Measurements from ENCODE around the gene ANKRD52. TPM values are rescaled to one million over a fixed set of nuclear protein-coding genes. Genes with fewer than 3 reads are reported as not detected.

The ANKRD52 gene
- total and polyA plus RNA-seq, 9 of the 15 experiments (the other 6 are each of a cell fraction or from before 2014, with no cell fraction given) = 0.52 to 46.8 (median 7.9) TPM

DNA sequence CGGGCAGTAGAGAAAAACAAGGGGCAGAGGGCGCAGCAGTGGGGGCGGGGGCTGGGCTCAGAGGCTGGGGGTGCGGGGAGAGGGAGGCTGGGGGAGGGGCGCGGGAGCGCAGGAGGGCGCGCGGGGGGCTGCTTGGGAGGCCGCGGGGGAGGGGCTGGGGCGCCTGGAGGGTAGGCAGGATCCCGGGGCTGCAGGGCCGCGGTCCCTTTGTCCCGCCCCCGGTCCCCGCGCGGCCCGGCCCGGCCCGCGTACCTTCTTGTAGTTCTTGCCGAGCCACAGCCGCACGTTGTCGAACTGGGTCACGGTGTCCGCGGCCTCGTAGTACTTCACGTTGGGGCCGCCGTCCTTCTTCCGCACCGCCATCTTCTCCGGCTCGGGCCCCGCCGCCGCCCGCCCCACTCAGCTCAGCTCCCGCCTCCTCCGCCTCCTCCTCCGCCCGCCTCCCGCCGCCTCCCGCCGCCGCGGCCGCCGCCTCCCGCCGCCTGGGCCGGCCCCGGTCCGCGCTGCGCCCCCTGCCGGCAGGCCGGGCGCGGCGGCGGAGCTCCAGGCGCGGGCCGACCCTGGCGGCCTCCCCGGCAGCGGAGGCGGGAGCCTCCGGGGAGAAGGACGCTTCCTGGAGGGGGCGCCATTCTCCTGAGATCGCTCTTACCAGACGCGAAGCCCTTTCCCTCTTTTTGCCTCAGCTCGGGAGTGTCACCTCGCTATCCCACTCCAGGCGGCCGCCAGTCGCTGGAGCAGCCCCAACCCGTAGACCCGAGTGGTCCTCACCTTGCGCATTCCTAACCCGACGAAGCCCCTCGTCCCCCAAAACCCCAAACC lies 68.9 kb downstream of the ANKRD52 start, which contains the start of gene SMARCC2 (continued):
- TF ChIP-seq, protein P1, sequence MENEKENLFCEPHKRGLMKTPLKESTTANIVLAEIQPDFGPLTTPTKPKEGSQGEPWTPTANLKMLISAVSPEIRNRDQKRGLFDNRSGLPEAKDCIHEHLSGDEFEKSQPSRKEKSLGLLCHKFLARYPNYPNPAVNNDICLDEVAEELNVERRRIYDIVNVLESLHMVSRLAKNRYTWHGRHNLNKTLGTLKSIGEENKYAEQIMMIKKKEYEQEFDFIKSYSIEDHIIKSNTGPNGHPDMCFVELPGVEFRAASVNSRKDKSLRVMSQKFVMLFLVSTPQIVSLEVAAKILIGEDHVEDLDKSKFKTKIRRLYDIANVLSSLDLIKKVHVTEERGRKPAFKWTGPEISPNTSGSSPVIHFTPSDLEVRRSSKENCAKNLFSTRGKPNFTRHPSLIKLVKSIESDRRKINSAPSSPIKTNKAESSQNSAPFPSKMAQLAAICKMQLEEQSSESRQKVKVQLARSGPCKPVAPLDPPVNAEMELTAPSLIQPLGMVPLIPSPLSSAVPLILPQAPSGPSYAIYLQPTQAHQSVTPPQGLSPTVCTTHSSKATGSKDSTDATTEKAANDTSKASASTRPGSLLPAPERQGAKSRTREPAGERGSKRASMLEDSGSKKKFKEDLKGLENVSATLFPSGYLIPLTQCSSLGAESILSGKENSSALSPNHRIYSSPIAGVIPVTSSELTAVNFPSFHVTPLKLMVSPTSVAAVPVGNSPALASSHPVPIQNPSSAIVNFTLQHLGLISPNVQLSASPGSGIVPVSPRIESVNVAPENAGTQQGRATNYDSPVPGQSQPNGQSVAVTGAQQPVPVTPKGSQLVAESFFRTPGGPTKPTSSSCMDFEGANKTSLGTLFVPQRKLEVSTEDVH (IDR thresholded peaks at IDR 0.05; ENCODE audit: low read depth, partially characterized antibody) = no peak
- TF ChIP-seq, protein P2, sequence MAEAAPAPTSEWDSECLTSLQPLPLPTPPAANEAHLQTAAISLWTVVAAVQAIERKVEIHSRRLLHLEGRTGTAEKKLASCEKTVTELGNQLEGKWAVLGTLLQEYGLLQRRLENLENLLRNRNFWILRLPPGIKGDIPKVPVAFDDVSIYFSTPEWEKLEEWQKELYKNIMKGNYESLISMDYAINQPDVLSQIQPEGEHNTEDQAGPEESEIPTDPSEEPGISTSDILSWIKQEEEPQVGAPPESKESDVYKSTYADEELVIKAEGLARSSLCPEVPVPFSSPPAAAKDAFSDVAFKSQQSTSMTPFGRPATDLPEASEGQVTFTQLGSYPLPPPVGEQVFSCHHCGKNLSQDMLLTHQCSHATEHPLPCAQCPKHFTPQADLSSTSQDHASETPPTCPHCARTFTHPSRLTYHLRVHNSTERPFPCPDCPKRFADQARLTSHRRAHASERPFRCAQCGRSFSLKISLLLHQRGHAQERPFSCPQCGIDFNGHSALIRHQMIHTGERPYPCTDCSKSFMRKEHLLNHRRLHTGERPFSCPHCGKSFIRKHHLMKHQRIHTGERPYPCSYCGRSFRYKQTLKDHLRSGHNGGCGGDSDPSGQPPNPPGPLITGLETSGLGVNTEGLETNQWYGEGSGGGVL (CRISPR knock-in tag; IDR thresholded peaks at IDR 0.05) = no peak
- TF ChIP-seq POLR2AphosphoS2 (IDR thresholded peaks at IDR 0.05; ENCODE audit: low read length) (no peak), PCBP1 (IDR thresholded peaks at IDR 0.05; ENCODE audit: low read depth, low read length, poor library complexity, severe bottlenecking) (peak; percentile 62), CHD1 (IDR thresholded peaks at IDR 0.05; ENCODE audit: low read length) (no peak), MECOM (CRISPR knock-in tag; IDR thresholded peaks at IDR 0.05) (no peak), MTF1 (CRISPR knock-in tag; IDR thresholded peaks at IDR 0.05; ENCODE audit: borderline replicate concordance) (no peak), RB1 (IDR thresholded peaks at IDR 0.05; ENCODE audit: low read depth) (peak; percentile 97), FUS (optimal IDR thresholded peaks at IDR 0.05; ENCODE audit: low read depth, low read length) (no peak), ETV1 (tag; conservative IDR thresholded peaks at IDR 0.05; ENCODE audit: low read depth) (no peak), ZNF431 (CRISPR knock-in tag; IDR thresholded peaks at IDR 0.05) (no peak), ZNF507 (tag; conservative IDR thresholded peaks at IDR 0.05) (no peak), ZFP1 (CRISPR knock-in tag; IDR thresholded peaks at IDR 0.05) (no peak), FOXJ2 (tag; IDR thresholded peaks at IDR 0.05) (no peak), RBM25 (IDR thresholded peaks at IDR 0.05; ENCODE audit: low read depth, low read length, severe bottlenecking) (peak; percentile 95), HNRNPK (IDR thresholded peaks at IDR 0.05; ENCODE audit: low read depth, low read length, poor library complexity, severe bottlenecking) (no peak), EWSR1 (IDR thresholded peaks at IDR 0.05; ENCODE audit: borderline replicate concordance, low read depth, partially characterized antibody) (no peak), KHSRP (IDR thresholded peaks at IDR 0.05) (no peak), GABPA (tag; conservative IDR thresholded peaks at IDR 0.05; ENCODE audit: low read depth) (no peak; the same call in 1 of the 2 replicates), HIVEP1 (CRISPR knock-in tag; IDR thresholded peaks at IDR 0.05) (no peak)
- TF ChIP-seq, protein P3, sequence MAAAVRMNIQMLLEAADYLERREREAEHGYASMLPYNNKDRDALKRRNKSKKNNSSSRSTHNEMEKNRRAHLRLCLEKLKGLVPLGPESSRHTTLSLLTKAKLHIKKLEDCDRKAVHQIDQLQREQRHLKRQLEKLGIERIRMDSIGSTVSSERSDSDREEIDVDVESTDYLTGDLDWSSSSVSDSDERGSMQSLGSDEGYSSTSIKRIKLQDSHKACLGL (CRISPR knock-in tag; IDR thresholded peaks at IDR 0.05; ENCODE audit: borderline replicate concordance, poor library complexity, severe bottlenecking) = no peak
- TF ChIP-seq, protein P4, sequence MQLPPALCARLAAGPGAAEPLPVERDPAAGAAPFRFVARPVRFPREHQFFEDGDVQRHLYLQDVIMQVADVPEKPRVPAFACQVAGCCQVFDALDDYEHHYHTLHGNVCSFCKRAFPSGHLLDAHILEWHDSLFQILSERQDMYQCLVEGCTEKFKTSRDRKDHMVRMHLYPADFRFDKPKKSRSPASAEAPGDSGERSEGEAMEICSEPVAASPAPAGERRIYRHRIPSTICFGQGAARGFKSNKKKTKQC (CRISPR knock-in tag; IDR thresholded peaks at IDR 0.05) = no peak

Data from K562 (cell line).